NCI-H82 (cell line): ENCODE data around the gene CCDC12.

Experiments
- DNase-seq: peaks from one replicate; lab custom pipeline; 2025; lab: John Stamatoyannopoulos, UW

Gene CCDC12

DNA sequence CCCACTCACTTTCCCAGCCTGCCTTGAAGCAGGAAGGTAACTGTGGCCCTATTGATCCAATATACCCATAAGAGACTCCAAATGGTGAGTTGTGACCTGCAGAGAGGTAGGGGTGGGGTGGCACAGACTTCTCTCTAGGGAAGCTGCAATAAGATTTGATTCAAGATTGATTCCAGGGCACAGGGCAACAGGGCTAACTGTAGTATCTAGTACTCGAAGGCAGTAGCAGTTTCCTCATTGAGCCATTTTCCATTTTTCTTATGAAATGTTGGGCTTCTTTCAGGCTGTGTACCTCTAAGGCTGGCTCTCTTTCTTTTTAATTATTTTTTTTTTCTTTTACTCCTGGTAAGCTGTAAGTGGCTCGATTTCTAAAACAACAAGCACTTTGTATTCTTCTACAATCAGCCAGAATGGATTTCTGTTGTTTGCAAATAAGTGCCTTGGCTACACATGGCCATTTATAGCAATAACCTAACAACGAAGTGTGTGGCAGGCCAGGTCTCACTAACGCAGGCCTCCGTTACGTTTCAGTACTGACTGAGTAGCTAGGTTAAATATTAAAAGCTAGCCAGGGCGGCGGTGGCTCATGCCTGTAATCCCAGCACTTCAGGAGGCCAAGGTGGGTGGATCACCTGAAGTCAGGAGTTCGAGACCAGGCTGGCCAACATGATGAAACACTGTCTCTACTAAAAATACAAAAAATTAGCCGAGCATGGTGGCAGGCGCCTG, 19.3 kb downstream of the CCDC12 start:
- no peak for DNase-seq

DNA sequence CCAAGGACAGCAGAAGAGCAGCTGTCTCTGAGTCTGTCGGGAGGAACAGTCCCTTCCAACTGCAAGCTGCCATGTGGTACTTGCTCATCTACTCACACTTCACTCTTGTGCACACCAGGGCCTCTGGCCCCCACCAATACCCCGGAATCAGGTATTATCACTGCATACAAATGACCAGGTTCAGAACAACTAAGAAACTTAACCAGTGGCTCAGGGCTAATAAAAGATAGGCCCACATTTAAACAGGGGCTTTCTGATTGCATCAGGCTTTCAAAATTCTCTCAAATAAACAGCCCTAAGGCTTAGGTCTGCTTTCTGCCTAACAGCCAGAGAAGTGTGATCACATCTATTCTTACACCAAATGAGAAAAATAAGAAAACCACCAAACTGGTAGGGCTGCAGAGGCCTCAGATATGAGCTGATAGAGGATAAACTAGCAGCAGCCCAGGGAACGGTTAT, 20.7 kb downstream of the CCDC12 start:
- no peak for DNase-seq

DNA sequence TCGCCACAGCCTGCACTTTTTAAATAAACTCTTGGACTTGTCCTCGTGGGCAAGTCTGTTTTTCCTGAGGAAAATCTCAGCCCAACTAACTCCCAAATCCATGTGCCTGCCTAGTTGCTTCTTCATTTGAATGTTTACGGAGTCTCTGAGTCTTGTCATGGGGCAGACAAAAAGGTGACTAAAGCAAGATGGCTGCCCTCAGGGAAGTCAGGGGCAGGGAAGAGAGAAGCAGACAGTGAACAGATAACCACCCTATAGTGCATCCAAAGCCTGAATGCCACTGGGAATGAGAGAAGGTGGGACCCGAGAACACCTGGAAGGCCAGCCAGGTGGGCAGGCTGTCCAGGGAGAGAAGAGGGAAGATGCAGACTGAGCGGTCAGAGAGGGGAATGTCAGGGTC, 21.4 kb downstream of the CCDC12 start:
- DNase-seq: no peak

DNA sequence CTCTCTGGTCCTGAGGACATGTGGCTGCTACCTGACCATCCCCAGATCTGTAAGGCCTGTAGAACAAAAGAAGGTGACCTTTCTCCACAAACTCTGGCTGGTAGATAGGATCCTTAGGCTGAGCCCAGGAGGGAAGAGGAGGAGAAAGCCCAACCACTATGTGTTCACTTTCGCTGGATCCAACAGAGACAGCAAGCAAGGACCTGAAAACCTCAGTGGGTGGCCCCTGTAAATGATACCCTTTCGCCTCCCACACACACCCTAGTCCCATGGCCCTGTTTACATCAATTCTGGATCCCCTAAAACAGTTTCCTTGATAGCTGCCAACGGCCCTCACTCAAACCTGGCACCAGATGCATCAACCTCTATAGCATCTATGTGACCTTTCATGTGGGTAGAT, 22.4 kb downstream of the CCDC12 start:
- no peak for DNase-seq

DNA sequence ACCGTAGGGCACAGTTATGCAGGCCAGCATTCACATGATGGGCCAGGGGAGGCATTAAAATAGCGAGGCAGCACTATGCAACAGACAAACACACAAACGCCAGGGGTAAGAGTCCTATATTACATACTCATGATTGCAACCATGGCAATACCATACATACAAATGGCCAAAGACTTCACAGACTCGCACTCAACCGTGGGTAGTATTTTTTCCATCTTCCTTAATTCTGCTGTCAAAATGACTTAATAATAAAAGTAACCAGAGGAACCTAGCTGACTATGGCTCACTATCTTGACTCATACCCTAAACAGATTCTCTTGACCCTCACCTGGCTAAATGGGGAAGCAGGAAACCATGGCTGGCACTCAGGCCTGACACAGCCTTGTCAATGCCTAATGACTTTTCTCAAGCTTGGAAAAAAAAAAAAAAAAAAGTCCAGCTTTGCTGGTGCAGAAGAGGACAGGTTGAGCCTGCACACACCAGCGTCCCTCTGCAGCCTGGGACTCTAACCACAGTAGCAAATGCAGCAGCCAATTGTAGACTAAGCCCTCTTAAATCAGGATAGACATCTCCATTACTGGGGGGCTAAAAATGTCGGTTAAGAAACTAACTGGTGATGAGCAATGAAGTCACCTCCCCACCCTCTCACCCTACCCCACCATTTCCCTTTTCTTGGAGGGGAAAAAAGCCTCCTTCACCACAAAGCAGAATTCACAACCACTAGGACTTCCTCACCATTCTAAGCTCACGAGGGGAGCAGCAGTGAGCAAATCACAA, 23.1 kb downstream of the CCDC12 start:
- no peak for DNase-seq

DNA sequence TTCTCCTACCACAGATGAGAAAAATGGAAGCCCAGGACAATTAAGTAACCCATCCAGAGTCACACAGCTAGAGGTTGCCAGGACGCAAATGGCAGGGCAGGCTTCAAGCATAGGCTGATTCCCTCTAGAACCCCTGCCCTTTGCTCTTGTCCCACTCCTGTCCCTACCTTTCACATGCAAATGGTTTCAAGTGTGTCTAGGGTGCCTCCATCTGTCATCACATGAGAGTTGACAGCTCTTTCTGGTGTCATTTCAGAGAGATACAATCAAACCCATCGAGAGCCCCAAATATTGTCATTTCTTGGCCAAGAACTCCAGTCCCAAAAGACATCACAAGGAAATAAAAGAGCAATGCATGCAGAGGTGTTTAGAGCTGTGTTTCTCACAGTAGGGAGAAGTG, 23.7 kb downstream of the CCDC12 start:
- no peak for DNase-seq

DNA sequence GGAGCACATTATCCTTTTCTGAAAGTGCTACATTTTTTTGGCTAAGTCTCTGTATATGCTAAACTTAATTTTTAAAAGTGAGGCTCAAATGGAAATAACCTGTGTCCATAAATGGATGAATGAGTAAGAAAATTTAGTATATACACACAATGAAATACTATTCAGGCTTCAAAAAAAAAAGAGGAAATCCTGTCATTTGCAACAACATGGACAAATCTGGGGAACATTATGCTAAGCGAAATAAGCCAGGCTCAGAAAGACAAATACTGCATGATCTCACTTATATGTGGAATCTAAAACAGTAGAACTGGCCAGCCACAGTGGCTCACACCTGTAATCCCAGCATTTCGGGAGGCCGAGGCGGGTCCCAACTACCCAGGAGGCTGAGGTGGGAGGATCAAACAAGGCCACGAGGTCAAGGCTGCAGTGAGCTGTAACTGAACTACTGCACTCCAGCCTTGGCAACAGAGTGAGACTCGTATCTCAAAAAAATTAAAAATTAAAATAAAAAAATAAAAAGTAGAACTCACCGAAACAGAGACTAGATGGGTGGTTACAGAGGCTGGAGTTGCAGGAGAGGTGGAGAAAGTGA, 25.8 kb downstream of the CCDC12 start:
- no peak for DNase-seq

DNA sequence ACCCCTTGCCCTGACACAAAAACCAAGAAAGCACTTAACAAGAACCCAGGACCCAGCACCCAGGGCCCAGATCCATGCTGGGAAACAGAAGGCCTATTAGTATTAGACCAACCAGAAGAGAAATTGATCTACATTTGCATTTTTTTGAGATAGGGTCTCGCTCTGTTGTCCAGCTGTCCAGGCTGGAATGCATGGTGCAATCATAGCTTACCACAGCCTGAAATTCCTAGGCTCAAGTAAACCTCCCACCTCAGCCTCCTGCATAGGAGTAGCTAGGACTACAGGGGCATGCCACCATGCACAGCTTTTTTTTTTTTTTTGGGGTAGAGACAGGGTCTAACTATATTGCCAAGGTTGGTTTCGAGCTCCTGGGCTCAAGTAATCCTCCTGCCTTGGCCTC, 26.4 kb downstream of the CCDC12 start:
- no peak for DNase-seq

DNA sequence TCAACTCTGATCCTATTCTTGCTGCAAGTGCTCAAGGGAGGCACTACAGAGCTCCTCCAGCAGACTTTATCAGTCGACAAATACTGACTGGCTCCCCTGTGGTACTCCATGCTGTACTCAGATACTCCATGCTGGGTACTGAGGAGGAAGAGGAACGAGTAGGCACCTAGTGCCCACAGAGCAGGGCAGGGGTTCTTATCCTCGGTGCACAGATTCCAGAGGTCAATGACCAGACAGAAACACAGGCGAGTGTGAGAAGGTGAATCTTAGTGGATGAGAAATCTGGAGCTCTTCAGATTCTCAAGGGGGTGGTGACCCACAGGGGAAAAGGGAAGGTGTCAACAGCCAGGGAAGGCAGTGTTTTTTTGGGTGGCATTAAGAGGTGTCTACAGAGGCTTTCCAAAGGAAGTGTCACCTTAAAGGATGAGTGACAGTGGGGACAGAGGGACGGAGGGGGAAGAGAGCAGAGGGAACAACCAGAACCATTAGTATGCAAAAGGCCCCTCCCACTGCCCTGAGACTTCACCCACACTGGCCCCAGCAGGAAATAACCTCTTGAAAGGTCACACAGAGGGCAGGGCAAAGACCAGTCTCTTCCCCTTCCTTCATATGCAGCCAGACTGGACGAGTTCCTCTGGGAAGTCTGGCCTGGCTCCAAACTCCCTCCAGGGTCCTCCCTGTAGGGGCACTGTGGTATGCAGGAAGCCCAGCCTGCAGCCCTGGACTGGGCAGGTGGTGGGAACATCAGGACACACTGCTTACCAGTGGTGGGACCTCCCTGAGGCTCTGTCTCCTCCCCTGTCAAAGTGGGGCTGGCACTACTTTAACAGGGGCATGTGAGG, 27.5 kb downstream of the CCDC12 start:
- no peak for DNase-seq

DNA sequence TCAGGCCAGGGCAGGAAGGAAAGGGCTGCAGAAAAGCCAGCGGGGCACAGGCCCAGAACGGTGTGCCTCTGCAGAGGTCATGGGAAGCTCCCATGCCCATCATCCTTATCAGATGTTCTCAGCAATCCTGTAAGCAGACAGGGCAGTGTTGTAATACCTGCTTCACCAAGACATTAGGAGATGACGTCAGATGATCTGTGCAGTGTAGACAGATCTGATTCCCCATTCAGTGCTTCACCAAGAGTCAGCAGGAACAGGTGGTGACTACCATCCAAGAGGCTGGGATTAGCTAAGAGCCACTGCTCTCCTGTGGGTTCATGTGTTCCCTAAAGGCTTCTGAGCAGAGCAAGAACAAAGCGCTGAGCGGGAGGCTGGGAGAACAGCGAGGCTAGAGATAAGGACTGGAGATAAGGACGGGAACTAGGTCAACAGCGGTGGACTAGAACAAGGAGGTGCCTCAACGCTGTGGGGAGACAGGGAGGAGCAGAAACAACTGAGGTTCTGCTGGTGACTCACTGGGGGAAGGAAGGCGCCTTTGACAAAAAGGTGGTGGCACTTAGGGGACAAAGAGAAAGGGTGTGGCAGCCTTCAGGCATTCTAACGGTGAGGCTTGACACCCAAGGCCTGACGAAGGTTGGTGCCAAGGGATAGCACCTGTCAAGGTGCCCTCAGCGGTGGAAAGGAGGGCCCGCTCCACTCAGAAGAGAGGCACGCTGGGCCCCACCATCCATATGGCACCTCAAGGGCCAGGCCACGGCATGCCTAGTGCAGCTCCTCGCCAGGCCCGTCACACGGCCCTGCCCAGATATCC, 28.4 kb downstream of the CCDC12 start:
- DNase-seq: no peak

DNA sequence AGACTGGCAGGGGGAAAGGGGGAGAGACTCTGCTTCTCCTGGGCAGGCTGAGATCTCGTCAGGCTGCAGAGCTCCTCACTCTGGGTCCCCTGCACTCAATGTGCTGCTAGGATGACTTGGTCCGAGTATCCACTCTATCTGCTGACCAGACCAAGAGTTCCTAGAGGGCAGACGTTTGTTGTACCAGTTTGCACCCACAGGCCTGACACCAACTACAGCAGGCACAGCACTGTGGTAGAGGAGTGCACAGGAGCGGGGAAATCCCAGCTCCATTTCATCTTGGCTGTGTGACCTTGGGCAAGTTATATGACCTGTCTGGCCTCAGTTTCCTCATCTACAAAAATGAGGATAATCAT, 29.0 kb downstream of the CCDC12 start:
- no peak for DNase-seq

DNA sequence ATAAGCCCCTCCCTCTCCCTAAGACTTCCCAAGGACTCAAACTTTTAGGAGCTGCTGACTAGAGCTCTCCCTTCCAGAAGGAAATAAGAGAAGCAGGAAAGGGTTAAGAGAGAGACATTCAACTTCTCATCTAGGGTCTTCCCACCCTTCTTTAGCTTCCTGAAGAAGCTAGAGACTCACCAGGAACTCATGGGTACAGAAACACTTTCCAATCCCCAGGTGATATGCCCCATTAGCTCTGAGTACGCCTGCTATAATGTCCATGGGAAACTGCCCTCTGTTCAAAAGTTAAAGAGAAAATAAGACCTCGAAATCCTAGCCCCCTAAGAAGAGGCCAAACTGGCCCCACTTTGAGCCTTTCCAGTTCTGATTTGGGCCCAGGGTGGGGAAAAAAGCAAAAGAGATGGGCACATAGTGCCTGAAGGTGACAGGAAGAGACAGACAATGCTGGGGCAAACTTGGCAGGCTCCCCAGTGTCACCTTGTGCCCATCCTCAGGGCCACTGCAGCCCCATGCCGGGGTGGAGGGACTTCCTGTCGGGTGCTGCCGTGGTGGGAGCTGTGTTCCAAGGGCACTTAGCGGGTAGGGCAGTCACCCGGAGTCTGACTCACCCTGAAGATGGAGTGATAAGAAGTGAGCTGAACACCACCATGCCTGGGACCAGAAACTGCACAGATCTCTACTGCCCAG, 29.5 kb downstream of the CCDC12 start:
- no peak for DNase-seq

DNA sequence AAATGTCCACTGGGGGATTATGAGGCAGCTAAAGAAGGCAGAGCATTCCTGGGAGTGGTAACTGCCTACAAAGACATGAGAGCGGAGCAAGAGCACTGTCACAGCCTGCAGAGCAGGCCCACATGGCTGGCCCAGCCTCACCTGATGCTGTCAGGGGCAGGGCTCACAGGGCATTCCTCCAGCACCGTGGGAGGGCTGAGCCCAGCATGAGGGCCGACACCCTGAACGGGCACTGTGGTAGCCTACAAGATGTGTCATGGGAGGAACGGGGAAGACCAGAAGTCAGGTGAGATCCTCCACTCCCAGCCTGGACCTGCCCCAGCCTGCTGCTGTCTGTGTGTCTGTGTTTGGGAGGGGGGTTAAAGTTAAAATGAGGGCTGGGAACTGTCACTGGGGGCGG, 30.1 kb downstream of the CCDC12 start:
- DNase-seq: no peak

DNA sequence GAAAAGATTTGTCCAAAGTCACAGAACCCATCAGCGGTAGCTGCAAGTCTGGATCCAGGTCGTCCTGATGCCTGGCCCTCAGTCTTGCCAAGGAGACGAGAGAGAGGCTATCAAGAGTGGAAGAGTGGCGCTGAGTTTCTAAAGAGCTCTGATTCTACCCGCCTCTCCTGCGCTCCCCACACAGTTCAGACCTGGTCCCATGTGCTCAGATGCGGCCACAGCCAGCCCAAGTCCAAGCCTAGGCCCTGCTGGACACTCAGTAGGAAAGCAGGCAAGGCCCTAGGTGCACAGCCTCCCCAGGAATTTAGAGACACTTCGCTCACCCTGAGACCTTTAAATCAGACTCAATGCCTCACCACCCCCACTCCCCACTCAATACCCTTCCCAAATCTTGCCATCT, 32.4 kb downstream of the CCDC12 start:
- no peak for DNase-seq

DNA sequence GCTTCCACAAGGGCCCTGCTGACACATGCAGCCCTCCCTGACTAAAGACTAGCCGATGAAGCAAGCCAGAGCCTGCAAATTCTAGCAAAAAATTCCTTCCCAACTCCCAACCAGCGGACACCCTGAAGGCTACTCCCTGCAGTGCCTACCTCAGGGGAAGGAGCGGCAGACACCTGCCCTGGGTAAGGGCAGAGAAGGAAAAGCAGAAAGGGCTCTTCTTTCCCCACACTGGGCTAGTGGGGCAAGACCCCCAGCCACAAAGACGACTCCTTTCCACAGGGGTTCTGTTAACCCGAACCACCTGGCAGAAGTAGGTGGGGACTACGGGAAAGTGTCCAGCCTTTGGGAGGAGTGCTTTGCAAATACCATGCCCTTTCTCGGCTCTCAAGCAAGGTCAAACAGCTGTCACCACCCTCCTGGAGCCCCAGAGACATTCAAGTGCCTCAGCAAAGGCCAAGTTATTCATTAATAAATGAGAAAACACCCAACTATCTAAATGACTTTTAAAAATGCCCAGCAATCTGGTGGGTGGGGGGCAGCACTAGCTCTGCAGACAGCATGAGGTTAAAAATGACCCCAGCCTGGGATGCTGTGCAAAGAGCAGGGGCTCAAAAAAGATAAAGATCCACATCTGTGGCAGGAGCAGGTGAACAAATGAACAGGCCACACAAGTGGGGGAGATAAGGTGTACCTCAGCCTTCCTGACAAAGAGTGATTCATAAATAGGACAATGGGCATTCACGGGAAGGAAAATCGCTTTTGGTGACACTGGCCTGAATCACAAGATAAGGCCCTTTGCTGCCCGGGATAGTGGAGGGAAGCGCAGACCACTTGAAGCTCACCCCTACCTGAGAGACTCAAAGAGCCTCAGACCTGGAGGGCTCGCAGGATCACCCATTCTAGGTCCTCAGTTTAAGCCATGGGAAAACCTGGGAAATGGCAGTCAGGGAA, 33.0 kb downstream of the CCDC12 start:
- no peak for DNase-seq

DNA sequence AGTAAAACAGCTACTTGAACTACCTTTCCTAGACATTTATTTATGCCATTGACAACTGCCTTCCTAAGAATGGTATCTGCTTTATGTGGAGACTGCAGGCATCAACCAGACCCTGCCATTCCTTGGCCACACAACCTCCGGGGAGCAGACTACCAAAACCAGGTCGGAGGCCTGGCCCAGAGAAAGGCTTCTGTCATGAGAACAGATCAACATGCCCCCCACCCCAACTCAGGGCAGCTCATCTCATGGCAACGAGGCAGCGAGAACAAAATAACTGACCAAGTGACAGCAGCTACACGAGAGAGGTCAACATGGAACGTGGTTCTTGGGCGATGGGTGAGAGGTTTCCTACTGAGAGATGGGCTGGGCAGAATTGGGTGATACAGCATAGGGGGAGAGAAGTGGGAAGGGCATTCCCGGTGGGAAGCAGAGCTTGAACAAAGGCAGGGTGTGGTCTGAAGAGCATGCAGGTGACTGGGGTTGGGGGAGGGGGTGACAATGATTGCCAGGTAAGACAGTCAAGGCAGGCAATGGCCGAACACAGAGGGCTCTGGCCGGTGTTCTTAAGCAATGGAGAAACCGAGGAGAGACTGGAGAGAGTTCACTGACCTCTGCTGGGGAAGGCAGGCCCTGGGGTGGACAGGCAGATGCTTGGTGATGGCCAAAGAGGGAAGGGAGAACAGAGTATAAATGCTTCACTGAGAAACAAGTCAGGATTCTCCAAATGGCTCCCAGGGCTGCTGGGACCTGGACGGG, 33.9 kb downstream of the CCDC12 start:
- no peak for DNase-seq

DNA sequence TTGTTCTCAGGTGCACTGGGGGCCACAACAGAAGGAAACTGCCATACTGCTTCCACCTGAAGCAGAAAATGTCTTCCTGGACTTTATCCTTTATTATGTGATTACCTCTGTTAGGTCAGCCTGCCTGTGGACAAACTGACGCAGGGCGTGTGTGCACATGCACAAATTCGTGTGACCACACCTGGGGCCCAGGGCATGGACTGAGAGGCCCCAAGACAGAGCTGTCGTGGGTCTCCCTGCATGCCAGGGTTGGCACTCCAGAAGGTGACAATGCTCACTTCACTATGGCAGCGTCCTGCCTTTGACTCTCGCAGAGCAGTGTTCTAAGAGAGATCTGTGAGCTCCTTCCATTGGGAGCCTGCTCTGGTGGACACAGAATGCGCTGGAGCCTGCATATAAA, 34.5 kb downstream of the CCDC12 start:
- DNase-seq: no peak

DNA sequence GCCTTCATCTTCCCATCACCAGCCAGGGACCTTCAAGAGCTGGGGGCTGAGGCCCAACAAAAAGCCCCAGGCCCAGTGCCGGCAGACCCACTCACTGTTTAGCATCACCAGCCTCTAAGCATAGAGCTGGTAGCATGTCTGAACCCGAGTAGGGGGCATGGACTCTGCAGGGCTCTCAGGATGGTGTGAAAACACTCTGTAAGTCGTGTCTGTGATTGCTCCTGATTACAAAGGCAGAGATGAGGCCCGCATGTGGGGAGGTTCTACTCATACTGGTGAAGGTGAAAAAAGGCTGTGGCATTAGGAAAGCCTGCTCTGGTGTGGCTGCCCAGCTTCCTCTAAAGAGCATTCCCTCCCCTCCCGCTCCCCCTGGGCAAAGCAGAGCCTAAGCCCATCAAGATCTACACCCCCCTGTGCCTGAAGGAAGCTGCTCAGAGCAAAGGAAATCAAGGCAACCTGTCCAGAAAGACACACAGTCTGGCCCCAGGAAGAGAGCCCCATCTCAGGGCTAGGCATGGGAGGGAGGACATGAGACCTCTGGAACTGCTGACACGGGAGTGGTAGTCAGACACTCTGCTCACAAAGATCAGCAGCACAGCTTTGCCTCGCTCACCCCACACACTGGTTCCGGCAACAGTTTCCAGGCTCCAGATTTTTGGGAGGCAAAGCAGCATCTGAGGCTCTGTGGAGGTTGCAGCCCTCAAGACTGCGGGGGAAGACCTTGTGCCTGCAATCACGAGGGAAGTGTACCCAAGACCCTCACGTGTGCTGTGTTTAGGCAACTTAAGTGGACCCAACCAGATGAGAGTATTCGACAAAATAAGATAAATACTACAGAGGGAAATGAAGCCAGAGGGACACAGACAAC, 36.7 kb downstream of the CCDC12 start:
- DNase-seq: no peak
